Fibroblast of peridontal ligament (primary cell): ENCODE measurements around the gene PPP2R3B.
"Not testable (repeated sequence)": the region's sequence is repeated elsewhere in the genome, so short reads cannot be mapped to it uniquely, and the experiment has no call there.

Source experiments
- DNase-seq: peaks from one replicate; pipeline ENCODE4 v3.0.0-alpha.2; 2010; ENCODE audit errors: extremely low read depth

Gene PPP2R3B

GRCh38 chrX:386768-387575 is at the start of gene PPP2R3B:
PPP2R3B (minus strand) TSS chrX:386907; CDS start chrX:386691, 216 bp downstream.
- DNase-seq = peak; percentile 98

- DNase-seq = no peak
These were observed 48.9 kb upstream of the PPP2R3B start for GRCh38 chrX:435536-436122.

GRCh38 chrX:434946-435345 is 48.2 kb upstream of the PPP2R3B start:
- no peak for DNase-seq

- DNase-seq = no peak
These were observed 47.1 kb upstream of the PPP2R3B start for GRCh38 chrX:433771-434170.

GRCh38 chrX:432666-433065 is 46.0 kb upstream of the PPP2R3B start:
- DNase-seq = not testable (repeated sequence)

GRCh38 chrX:431492-432111 is 44.9 kb upstream of the PPP2R3B start:
- DNase-seq = no peak

GRCh38 chrX:431056-431455 is 44.3 kb upstream of the PPP2R3B start:
- DNase-seq = no peak

- DNase-seq = no peak
These were observed 42.6 kb upstream of the PPP2R3B start for GRCh38 chrX:429266-429825.

GRCh38 chrX:427812-428725 is 41.4 kb upstream of the PPP2R3B start:
- peak; percentile 3 for DNase-seq

GRCh38 chrX:426881-427280 is 40.2 kb upstream of the PPP2R3B start:
- no peak for DNase-seq

- no peak for DNase-seq
These were observed 38.3 kb upstream of the PPP2R3B start for GRCh38 chrX:425056-425455.

- DNase-seq = no peak
These were observed 35.1 kb upstream of the PPP2R3B start for GRCh38 chrX:421646-422391.

GRCh38 chrX:420496-421223 is 34.0 kb upstream of the PPP2R3B start:
- no peak for DNase-seq

GRCh38 chrX:418927-419729 is 32.4 kb upstream of the PPP2R3B start:
- DNase-seq = no peak

- DNase-seq = not testable (repeated sequence)
These were observed 28.8 kb upstream of the PPP2R3B start for GRCh38 chrX:415498-415897.

GRCh38 chrX:413322-414201 is 26.9 kb upstream of the PPP2R3B start:
- no peak for DNase-seq

- DNase-seq = no peak
These were observed 23.6 kb upstream of the PPP2R3B start for GRCh38 chrX:410296-410695.

- no peak for DNase-seq
These were observed 18.4 kb upstream of the PPP2R3B start for GRCh38 chrX:405149-405548.
